Tibial nerve (tissue), 4 donors: ENCODE results near the gene TMPRSS12. TPM values are rescaled to one million over a fixed set of nuclear protein-coding genes. Genes with fewer than 3 reads are reported as not detected.
"Not testable (repeated sequence)": the region's sequence is repeated elsewhere in the genome, so short reads cannot be mapped to it uniquely, and the experiment has no call there.

Source experiments
- DNase-seq, 2 donors: peaks; one replicate each; pipeline ENCODE4 v3.0.0-alpha.2; 2019; ENCODE audit warnings: low spot score in 2 of 2
- H3K27ac ChIP-seq, 4 donors: fragments of 200-600 bp; sonication (generic) in 3 of 4; one replicate each; pipeline ENCODE4 v1.5.1; 2017 to 2019; ENCODE audit warnings: mild to moderate bottlenecking in 1 of 4
- H3K27me3 ChIP-seq, 2 donors: fragments of 200-600 bp; sonication (generic) in 1 of 2; one replicate each; pipeline versions ENCODE4 v1.5.1 to v1.6.0; 2017 to 2019
- H3K36me3 ChIP-seq, 3 donors: fragments of 200-600 bp; sonication (generic); one replicate each; pipeline ENCODE4 v1.5.1; 2018 to 2019
- H3K4me1 ChIP-seq, 4 donors: fragments of 200-600 bp; sonication (generic) in 3 of 4; one replicate each; pipeline ENCODE4 v1.5.1; 2017 to 2019
- H3K4me3 ChIP-seq, 4 donors: fragments of 200-600 bp; sonication (generic) in 3 of 4; one replicate each; pipeline ENCODE4 v1.5.1; 2017 to 2019; ENCODE audit warnings: mild to moderate bottlenecking in 1 of 4, moderate library complexity in 1 of 4
- H3K9me3 ChIP-seq, 4 donors: fragments of 200-600 bp; sonication (generic) in 3 of 4; one replicate each; pipeline ENCODE4 v1.5.1; 2017 to 2019
- EP300 ChIP-seq, 2 donors: sonication (generic); formaldehyde crosslinking; IDR thresholded peaks; one replicate each; pipeline ENCODE4 v1.6.1; 2017; ENCODE audit warnings: antibody characterized with exemption in 2 of 2, mild to moderate bottlenecking in 1 of 2
- POLR2A ChIP-seq, 2 donors: fragments of 450-650 bp; IDR thresholded peaks; one replicate each; pipeline ENCODE4 v1.6.1; 2017; ENCODE audit warnings: antibody characterized with exemption in 2 of 2, mild to moderate bottlenecking in 2 of 2, moderate library complexity in 2 of 2
- WGBS, 2 donors: methylation state at CpG; one replicate each; pipeline ENCODE4 v1.1.5; 2018; 5-methylcytosine and 5-hydroxymethylcytosine counted together
- total RNA-seq, 4 donors: library from RNA; depleted of rRNA; stranded (reverse); fragments of >200 nt; gene quantifications; one replicate each; pipeline ENCODE4 v1.1.0, GENCODE V29; 2016
- TF ChIP-seq, protein P1 (sequence below), 5 experiments: fragments of 200-600 bp in 3 of 5; fragments of 450-650 bp in 2 of 5; sonication (generic) in 3 of 5; IDR thresholded peaks; one replicate each; pipeline ENCODE4 v1.5.1; 2016 to 2019; ENCODE audit warnings: antibody characterized with exemption in 5 of 5, mild to moderate bottlenecking in 3 of 5, moderate library complexity in 2 of 5

The TMPRSS12 gene
- total RNA-seq, 4 donors from 2014 or later = not detected

GRCh38 chr12:50894241-50894640 is 51.5 kb downstream of the TMPRSS12 start:
- no peaks in the 10 kb centered on the region for H3K27me3 ChIP-seq
- no peaks in the 10 kb centered on the region for H3K36me3 ChIP-seq
- H3K27ac ChIP-seq = no peak overlapping the region
- no peak overlapping the region for H3K4me3 ChIP-seq
- H3K9me3 ChIP-seq = peaks cover 0 to 7% (median 2%) of the 10 kb centered on the region in 4 donors
- no peaks in the 10 kb centered on the region for H3K4me1 ChIP-seq
- DNase-seq = no peak
- TF ChIP-seq, protein P1, sequence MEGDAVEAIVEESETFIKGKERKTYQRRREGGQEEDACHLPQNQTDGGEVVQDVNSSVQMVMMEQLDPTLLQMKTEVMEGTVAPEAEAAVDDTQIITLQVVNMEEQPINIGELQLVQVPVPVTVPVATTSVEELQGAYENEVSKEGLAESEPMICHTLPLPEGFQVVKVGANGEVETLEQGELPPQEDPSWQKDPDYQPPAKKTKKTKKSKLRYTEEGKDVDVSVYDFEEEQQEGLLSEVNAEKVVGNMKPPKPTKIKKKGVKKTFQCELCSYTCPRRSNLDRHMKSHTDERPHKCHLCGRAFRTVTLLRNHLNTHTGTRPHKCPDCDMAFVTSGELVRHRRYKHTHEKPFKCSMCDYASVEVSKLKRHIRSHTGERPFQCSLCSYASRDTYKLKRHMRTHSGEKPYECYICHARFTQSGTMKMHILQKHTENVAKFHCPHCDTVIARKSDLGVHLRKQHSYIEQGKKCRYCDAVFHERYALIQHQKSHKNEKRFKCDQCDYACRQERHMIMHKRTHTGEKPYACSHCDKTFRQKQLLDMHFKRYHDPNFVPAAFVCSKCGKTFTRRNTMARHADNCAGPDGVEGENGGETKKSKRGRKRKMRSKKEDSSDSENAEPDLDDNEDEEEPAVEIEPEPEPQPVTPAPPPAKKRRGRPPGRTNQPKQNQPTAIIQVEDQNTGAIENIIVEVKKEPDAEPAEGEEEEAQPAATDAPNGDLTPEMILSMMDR (IDR thresholded peaks at IDR 0.05) = no peak
- TF ChIP-seq POLR2A (IDR thresholded peaks at IDR 0.05) (no peak), EP300 (IDR thresholded peaks at IDR 0.05) (no peak)
- 37 to 42% methylated on average over 3 of the region's 3 CpGs for WGBS, 2 donors

- Histone ChIP-seq H3K4me1 (no peaks in the 10 kb centered on the region), H3K9me3 (peaks cover 0 to 7% (median 3%) of the 10 kb centered on the region in 4 donors), H3K4me3 (no peak overlapping the region), H3K27ac (no peak overlapping the region), H3K36me3 (no peaks in the 10 kb centered on the region), H3K27me3 (no peaks in the 10 kb centered on the region)
- 83 to 93% methylated on average over 4 of the region's 4 CpGs for WGBS, 2 donors
- DNase-seq = no peak
- no peak for TF ChIP-seq EP300 (IDR thresholded peaks at IDR 0.05)
- TF ChIP-seq, protein P1 (IDR thresholded peaks at IDR 0.05) = no peak
- no peak for TF ChIP-seq POLR2A (IDR thresholded peaks at IDR 0.05)
Measured at GRCh38 chr12:50901685-50902113, 59.0 kb downstream of the TMPRSS12 start.

- not testable (repeated sequence) for H3K36me3 ChIP-seq, DNase-seq, H3K27me3 ChIP-seq, H3K4me1 ChIP-seq, H3K4me3 ChIP-seq, H3K27ac ChIP-seq
- WGBS, 2 donors = 90 to 92% methylated on average over 5 of the region's 5 CpGs
- peaks cover 0 to 23% (median 0%) of the 10 kb centered on the region in 4 donors for H3K9me3 ChIP-seq
Measured at GRCh38 chr12:50908479-50908878, 65.8 kb downstream of the TMPRSS12 start.

DNA sequence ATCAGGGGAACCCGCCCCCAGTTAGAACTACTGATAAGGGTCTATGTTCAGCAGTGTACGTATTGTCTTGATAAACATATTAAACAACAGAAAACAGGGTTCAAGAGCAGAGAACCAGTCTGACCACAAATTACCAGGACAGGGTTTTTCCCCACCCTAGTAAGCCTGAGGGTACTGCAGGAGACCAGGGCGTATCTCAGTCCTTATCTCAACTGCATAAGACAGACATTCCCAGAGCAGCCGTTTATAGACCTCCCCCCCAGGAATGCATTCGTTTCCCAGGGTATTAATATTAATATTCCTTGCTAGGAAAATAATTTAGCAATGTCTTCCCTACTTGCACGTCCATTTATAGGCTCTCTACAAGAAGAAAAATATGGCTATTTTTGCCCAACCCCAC is 69.6 kb downstream of the TMPRSS12 start:
- H3K36me3 ChIP-seq, H3K4me1 ChIP-seq, H3K27ac ChIP-seq, H3K4me3 ChIP-seq, DNase-seq, H3K27me3 ChIP-seq: not testable (repeated sequence)
- 87 to 90% methylated on average over 6 of the region's 6 CpGs for WGBS, 2 donors
- H3K9me3 ChIP-seq = peaks cover 0 to 51% (median 5%) of the 10 kb centered on the region in 4 donors

- WGBS, 2 donors = 87 to 90% methylated on average over 2 of the region's 2 CpGs
- Histone ChIP-seq H3K27me3 (no peaks in the 10 kb centered on the region), H3K36me3 (peaks cover 0 to 5% (median 0%) of the 10 kb centered on the region in 3 donors), H3K4me1 (no peaks in the 10 kb centered on the region), H3K9me3 (peaks cover 0 to 51% (median 5%) of the 10 kb centered on the region in 4 donors), H3K27ac (no peak overlapping the region), H3K4me3 (no peak overlapping the region)
- TF ChIP-seq, protein P1 (IDR thresholded peaks at IDR 0.05) = no peak
- TF ChIP-seq EP300 (IDR thresholded peaks at IDR 0.05) = no peak
- no peak for TF ChIP-seq POLR2A (IDR thresholded peaks at IDR 0.05)
- no peak for DNase-seq
Measured at GRCh38 chr12:50913224-50913623, 70.5 kb downstream of the TMPRSS12 start.

DNA sequence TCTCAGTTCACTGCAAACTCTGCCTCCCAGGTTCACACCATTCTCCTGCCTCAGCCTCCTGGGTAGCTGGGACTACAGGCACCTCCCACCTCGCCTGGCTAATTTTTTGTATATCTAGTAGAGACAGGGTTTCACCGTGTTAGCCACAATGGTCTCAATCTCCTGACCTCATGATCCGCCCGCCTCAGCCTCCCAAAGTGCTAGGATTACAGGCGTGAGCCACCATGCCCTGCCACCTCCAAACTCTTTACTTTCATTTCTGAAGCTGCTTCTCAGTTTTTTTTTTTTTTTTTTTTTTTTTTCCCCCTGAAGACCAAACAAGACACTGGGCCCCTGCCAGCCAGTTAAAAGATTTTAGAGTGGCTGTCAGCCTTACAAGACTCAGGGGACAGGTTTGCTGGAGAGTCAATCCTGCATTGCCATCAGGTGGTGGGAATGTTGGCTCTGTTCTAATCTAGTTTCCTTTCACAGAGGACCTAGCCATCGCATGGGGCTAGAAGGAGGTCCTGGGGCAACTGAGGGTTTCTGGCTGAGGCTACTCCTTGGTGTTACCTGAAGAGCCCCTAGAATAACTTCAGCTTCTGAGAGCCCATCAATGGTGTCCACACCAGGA is 72.3 kb downstream of the TMPRSS12 start:
- H3K9me3 ChIP-seq = peaks cover 0 to 51% (median 5%) of the 10 kb centered on the region in 4 donors
- no peak for DNase-seq
- H3K27me3 ChIP-seq = no peaks in the 10 kb centered on the region
- no peak overlapping the region for H3K27ac ChIP-seq
- no peaks in the 10 kb centered on the region for H3K4me1 ChIP-seq
- no peak overlapping the region for H3K4me3 ChIP-seq
- TF ChIP-seq, protein P1 (IDR thresholded peaks at IDR 0.05) = no peak
- TF ChIP-seq EP300 (IDR thresholded peaks at IDR 0.05) (no peak), POLR2A (IDR thresholded peaks at IDR 0.05) (no peak)
- peaks cover 0 to 5% (median 0%) of the 10 kb centered on the region in 3 donors for H3K36me3 ChIP-seq
- 90 to 97% methylated on average over 6 of the region's 6 CpGs for WGBS, 2 donors
